Lower leg skin (tissue), 3 donors: ENCODE results near the gene SCUBE1.

Experiments
- CTCF ChIP-seq, 3 donors: fragments of 450-650 bp; IDR thresholded peaks; one replicate each; pipeline ENCODE4 v1.5.1; 2016; ENCODE audit warnings: antibody characterized with exemption in 3 of 3, mild to moderate bottlenecking in 3 of 3, moderate library complexity in 2 of 3
- POLR2A ChIP-seq, 2 donors: fragments of 450-650 bp; IDR thresholded peaks; one replicate each; pipeline ENCODE4 v1.6.1; 2016 to 2017; ENCODE audit warnings: antibody characterized with exemption in 2 of 2, mild to moderate bottlenecking in 1 of 2, moderate library complexity in 1 of 2

GRCh38 chr22:43276321-43276720, 66.9 kb downstream of the SCUBE1 start:
- TF ChIP-seq CTCF (IDR thresholded peaks at IDR 0.05) (no peak), POLR2A (IDR thresholded peaks at IDR 0.05) (no peak)
